ENCODE results near the gene UNC119B.

- peak; percentile 38 for TF ChIP-seq CTCF (conservative IDR thresholded peaks at IDR 0.05; ENCODE audit: low read depth, low read length)
- TF ChIP-seq EZH2 (IDR thresholded peaks at IDR 0.05; ENCODE audit: borderline replicate concordance, low read depth, low read length, poor library complexity, severe bottlenecking), result no peak
Observed at GRCh38 chr12:120737557-120738251, 27.4 kb downstream of the UNC119B start.

All from A673 (cell line).